GM21515 (cell line): ENCODE measurements around the gene PDE4D.

Experiments
- ATAC-seq: cut with Tn5 transposase; IDR thresholded peaks from one replicate; pipeline ENCODE4 v1.9.1; 2021; ENCODE audit not compliant: unreplicated experiment

The PDE4D gene

GRCh38 chr5:59193616-59194319 lies 699.8 kb downstream of the PDE4D start:
- ATAC-seq: no peak

GRCh38 chr5:59190746-59191145 lies 702.8 kb downstream of the PDE4D start:
- ATAC-seq: no peak

DNA sequence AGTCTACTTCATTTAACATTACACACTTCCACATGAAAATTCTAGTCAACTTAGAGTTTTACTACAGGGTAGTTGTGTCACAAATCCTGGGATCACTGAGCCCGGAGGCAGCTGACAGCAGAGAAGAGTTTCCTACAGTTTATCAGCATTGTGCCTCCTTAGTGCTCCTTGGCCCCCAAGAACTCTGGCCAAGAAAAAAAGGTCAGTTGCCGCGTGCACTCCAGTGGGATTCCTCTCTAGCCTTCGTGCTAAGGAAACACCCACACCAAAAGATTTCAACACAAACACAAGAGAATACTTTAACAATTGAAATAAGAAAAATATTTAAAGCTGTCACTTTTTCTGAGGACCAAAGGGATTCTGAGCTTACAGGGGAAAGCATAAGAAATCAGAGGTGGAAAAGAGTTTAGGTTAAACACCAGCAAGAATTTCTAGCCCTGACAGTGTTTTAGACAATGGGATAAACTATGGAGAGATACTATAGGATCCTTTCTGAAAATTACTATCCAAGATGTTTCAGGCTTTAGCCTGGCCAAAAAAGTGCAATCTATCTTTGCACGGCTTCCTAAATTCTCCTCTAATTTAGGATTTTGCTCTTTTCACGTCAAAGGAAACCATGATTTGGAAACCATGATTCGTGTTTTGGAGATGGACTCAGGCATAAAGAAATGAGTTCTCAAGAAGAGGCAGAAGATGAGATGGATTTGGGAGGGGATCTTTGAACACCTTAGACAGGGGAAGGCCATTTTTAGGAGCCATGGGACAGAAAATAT lies 703.9 kb downstream of the PDE4D start:
- ATAC-seq: no peak

- ATAC-seq: peak; percentile 74
Observed at GRCh38 chr5:59188419-59189225, 704.9 kb downstream of the PDE4D start.

DNA sequence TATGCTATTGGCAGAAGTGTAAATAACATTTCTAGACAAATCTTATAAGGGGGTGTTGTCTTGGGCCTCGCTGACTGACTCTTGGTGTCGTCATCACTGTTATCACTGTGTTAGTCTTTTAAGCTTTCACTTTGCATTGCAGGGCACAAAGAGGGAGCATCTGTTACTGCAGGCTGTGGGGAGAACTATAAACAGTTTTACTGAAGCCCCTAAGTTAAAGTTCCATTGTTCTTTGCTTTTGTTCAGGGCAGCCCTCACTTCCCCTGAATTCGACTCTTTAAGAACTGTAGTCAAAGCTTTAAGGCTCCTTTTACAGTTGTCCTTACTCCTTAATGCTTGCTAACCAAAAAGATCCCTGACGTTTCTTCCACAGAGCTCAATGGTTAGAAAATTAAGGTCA lies 705.7 kb downstream of the PDE4D start:
- no peak for ATAC-seq

- ATAC-seq: no peak
Observed at GRCh38 chr5:59186623-59187022, 706.9 kb downstream of the PDE4D start.

GRCh38 chr5:59185757-59186385 lies 707.7 kb downstream of the PDE4D start:
- no peak for ATAC-seq

DNA sequence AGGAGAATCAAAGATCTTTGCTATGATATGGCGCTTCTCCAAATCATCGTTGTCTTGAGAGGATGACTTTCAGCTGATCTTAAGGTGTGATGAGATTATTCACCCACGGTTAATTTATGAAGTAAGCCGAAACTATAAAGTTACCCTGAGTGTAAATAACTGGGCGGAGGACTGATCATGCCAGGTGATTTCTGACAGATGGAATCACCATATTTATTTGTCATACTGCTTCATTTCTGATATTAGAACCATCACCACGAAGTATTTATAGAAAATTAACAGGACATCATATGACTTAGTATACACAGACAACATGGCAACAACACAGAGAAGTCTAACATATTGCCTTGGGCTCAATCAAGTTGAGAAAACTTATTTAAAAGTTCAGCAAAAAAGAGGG lies 708.8 kb downstream of the PDE4D start:
- no peak for ATAC-seq

GRCh38 chr5:59182760-59183159 lies 710.8 kb downstream of the PDE4D start:
- no peak for ATAC-seq

DNA sequence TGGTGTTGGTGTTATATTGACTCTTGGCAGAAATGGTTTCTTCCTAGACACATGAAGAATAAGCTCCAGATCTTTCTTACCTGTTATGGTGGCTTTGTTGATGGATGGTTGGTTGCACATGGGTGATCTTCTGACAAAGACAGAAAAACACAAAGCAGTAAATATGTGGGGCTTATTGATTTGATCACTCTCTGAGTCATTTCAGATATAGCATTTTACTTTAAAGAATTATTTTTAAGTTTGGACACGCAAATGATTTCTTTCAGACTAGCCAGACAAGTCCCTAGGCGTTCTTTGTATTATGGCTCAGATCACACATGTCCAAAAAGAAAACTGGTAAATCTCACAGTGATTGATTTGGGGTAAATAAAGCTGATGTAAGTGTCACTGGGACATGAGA lies 713.0 kb downstream of the PDE4D start:
- peak; percentile 74 for ATAC-seq

DNA sequence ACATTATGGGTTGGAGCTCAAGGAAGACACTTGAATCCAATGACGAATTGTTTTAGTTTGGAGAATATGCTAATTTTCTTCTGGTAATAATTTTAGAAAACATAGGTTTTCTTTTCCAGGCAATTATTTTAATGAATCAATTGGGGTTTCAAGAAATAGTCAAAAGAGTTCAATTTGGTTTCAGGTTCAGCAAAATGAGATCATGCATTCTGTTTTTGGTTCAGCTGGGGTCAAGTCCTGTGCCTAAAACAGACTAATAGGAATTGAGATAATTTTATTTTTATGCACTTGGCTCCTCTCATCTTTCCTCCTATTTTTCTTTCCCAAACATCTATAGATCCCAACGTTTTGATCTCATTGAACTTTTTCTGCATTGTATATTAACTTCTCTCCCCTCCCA lies 713.8 kb downstream of the PDE4D start:
- ATAC-seq: no peak

- no peak for ATAC-seq
Observed at GRCh38 chr5:59178482-59178881, 715.0 kb downstream of the PDE4D start.

- ATAC-seq: no peak
Observed at GRCh38 chr5:59178071-59178470, 715.5 kb downstream of the PDE4D start.

DNA sequence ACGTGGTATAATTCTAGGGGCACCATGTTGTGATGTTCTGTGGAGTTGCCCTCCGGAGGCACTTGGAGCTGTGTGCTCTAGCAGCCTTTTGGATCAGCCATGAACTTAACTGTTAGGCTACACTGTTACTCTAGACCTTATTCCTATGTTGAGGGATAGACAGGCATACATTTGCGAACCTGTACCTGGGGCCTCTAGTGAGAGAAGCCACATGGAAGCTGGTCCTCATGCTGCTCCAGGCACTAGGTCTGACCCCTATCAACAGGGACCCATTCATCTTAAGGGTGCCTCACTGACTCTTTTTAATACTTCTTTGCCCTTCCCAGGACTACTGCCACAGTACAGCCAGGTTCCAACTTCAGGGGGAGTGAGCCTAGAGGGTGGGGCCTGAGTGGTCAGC lies 715.9 kb downstream of the PDE4D start:
- ATAC-seq: no peak

DNA sequence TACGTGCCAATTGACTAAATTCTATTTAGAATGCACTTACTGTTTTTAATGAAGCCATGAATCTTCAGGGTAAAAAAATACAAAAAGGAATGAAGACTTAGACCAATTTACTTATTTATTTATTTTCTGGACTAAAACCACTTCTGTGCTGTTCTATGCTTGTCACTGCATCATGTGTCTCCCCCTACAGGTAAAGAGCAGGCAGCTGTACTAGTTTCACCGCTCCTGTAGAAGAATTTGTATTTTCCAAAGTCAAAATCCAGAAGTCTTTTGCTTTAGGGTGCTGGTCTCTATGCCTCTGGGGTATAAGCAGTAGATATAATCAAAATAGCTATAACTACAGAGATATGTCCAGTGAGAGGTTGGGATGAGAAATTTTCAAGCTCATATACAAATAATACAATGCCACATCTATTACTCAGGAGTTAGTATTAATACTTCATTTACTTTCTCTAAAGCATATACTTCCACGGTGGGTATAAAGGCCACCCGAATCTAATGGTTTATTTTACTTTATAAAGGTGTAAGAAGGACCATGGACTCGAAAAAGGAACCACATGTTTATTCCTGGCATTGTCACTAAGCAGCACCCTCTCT lies 719.2 kb downstream of the PDE4D start:
- no peak for ATAC-seq

- no peak for ATAC-seq
Observed at GRCh38 chr5:59173578-59173977, 719.9 kb downstream of the PDE4D start.

DNA sequence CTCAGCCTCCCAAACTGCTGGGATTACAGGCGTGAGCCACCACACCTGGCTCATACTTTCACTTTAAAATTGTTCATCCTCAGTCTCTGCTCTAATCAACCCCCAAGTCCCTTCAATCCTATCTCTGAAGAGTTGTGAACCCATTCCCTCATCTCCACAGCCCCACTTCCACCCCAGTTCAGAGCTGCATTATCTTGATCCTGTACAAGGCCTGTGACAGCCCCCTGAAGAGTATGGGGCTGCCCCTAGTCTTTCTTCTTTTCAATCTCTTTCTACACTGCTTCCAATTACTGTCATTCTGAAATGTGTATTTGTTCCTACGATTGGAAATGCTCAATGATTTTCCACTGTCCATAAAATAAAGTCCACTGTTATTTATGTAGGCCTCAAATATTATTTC lies 722.4 kb downstream of the PDE4D start:
- no peak for ATAC-seq

- ATAC-seq: no peak
Observed at GRCh38 chr5:59169768-59170150, 723.8 kb downstream of the PDE4D start.

DNA sequence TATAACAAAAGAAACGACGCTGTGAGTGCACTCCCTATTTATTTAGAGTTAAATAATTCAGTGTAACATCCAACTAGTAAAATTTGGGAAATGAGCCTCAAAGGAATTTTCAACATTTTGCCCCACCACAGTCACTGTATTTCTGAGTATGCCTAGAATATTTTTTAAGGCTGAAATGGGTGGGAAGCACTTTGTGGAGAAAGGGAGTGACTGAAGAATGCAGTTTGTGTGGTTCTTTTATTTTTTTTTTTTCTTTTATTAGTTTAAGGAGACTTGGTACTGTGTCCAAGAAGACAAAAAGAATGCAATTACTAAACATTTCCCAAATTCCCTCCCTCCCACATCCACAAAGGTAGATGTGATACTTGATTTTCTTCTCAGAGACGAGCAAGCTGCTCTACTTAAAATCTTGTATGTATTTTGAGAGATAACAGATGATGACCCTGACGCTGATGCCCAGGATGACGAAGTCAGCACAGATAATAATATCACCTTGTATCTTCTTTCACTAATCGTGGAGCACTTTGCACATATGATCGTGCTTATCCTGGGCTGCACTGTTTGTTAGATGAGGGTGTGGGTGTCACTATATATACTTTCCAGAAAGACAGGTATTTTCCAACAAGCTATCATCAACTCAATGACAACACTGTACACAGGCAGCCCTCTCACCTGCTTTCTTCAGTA lies 724.3 kb downstream of the PDE4D start:
- ATAC-seq: no peak

- ATAC-seq: no peak
Observed at GRCh38 chr5:59168067-59168466, 725.5 kb downstream of the PDE4D start.
